A549 (cell line): ENCODE data around the gene GABBR1. TPM values are rescaled to one million over a fixed set of nuclear protein-coding genes. Genes with fewer than 3 reads are reported as not detected.

Experiments used
- ATAC-seq, 2 experiments: fragments of 200-7000 bp in 1 of 2; fragments of >200 bp in 1 of 2; cut with Nextera tagmentation in 1 of 2; cut with Tn5 transposase in 1 of 2; 3 replicates each; pipeline versions ENCODE4 v1.8.0 to v1.9.1; 2018 to 2020; ENCODE audit warnings: mild to moderate bottlenecking in 1 of 2, moderate library complexity in 1 of 2
- CTCF ChIA-PET: fragments of 300-600 bp; sonication (Branson Sonifier 250); formaldehyde crosslinking; extraction: SDS; loops from one replicate; lab custom pipeline; 2021; ENCODE audit warnings: antibody characterized with exemption, inconsistent platforms; lab: Yijun Ruan, JAX
- POLR2A ChIA-PET: fragments of 350-600 bp; formaldehyde crosslinking; extraction: SDS; loops from one replicate; lab custom pipeline; 2021; ENCODE audit warnings: antibody characterized with exemption, inconsistent platforms; lab: Yijun Ruan, JAX
- DNase-seq, 2 experiments: peaks; one replicate each; pipeline versions ENCODE4 v3.0.0 to v3.0.0-alpha.2; 2011 to 2016; ENCODE audit warnings: low read depth in 1 of 2, low spot score in 1 of 2
- FAIRE-seq: peaks from 2 replicates; lab custom pipeline; 2011; peaks lifted over from hg19 to GRCh38; lab: Jason Lieb, UNC
- H3K27ac ChIP-seq, 2 experiments: fragments of >200 bp; sonication (Bioruptor Twin); formaldehyde crosslinking; 3 replicates each; pipeline ENCODE4 v1.5.1; 2016 to 2017
- H3K4me1 ChIP-seq: fragments of >200 bp; sonication (Bioruptor Twin); formaldehyde crosslinking; 3 replicates; pipeline ENCODE4 v1.6.1; 2016
- H3K4me2 ChIP-seq: fragments of >200 bp; sonication (Bioruptor Twin); formaldehyde crosslinking; 3 replicates; pipeline ENCODE4 v1.6.1; 2016
- H3K4me3 ChIP-seq: fragments of >200 bp; sonication (Bioruptor Twin); formaldehyde crosslinking; 3 replicates; pipeline ENCODE4 v1.5.1; 2016
- H3K9me3 ChIP-seq: fragments of >200 bp; sonication (Bioruptor Twin); formaldehyde crosslinking; 3 replicates; pipeline ENCODE4 v1.6.1; 2016
- CBX8 ChIP-seq: fragments of 200-600 bp; sonication (generic); IDR thresholded peaks from 2 replicates; pipeline ENCODE4 v1.6.1; 2016
- CHD2 ChIP-seq: fragments of 150-350 bp; IDR thresholded peaks from 2 replicates; pipeline ENCODE4 v1.6.1; 2014; ENCODE audit warnings: low read length; ENCODE audit not compliant: partially characterized antibody
- EHF ChIP-seq: fragments of 250-450 bp; sonication (Bioruptor Pico); IDR thresholded peaks from 2 replicates; pipeline ENCODE4 v1.5.0; 2020; ENCODE audit warnings: mild to moderate bottlenecking
- ESRRA ChIP-seq: fragments of 150-350 bp; IDR thresholded peaks from 2 replicates; pipeline ENCODE4 v1.6.1; 2014; ENCODE audit warnings: mild to moderate bottlenecking, low read length, borderline replicate concordance
- FOSL2 ChIP-seq, 2 experiments: fragments of 450-650 bp in 1 of 2; fragments of >200 bp in 1 of 2; sonication (Bioruptor Twin) in 1 of 2; formaldehyde crosslinking; IDR thresholded peaks; 2 replicates each; pipeline versions ENCODE4 v1.5.0 to v1.6.1; 2016 to 2020; ENCODE audit warnings: mild to moderate bottlenecking in 1 of 2, moderate library complexity in 1 of 2
- FOXS1 ChIP-seq: fragments of 250-450 bp; sonication (Bioruptor Pico); IDR thresholded peaks from 2 replicates; pipeline ENCODE4 v1.5.0; 2020; ENCODE audit warnings: mild to moderate bottlenecking, moderate library complexity
- GATA3 ChIP-seq: IDR thresholded peaks from 2 replicates; pipeline ENCODE4 v1.6.1; 2012; ENCODE audit warnings: borderline replicate concordance
- HOXA7 ChIP-seq: fragments of 250-450 bp; sonication (Bioruptor Pico); IDR thresholded peaks from 2 replicates; pipeline ENCODE4 v1.5.0; 2020; ENCODE audit warnings: mild to moderate bottlenecking, moderate library complexity
- HOXB13 ChIP-seq: fragments of 250-450 bp; sonication (Bioruptor Pico); IDR thresholded peaks from 2 replicates; pipeline ENCODE4 v1.5.0; 2020; ENCODE audit warnings: low read depth, mild to moderate bottlenecking, moderate library complexity
- NFE2L2 ChIP-seq: fragments of 150-350 bp; conservative IDR thresholded peaks from 2 replicates; pipeline ENCODE4 v1.6.1; 2014; ENCODE audit warnings: low read length
- NR3C1 ChIP-seq: fragments of >200 bp; sonication (Bioruptor Twin); formaldehyde crosslinking; IDR thresholded peaks from 3 replicates; pipeline ENCODE4 v1.6.1; 2017
- PHF8 ChIP-seq: fragments of 200-600 bp; sonication (generic); IDR thresholded peaks from 2 replicates; pipeline ENCODE4 v1.6.1; 2016; ENCODE audit warnings: low read depth, mild to moderate bottlenecking, antibody characterized with exemption, moderate library complexity, borderline replicate concordance
- RAD21 ChIP-seq, 2 experiments: fragments of >200 bp in 1 of 2; sonication (Bioruptor Twin) in 1 of 2; formaldehyde crosslinking in 1 of 2; IDR thresholded peaks in 1 of 2; conservative IDR thresholded peaks in 1 of 2; 2 replicates in 1 of 2; 3 replicates in 1 of 2; pipeline ENCODE4 v1.6.1; 2012 to 2018; ENCODE audit warnings: inconsistent platforms in 1 of 2
- RARB ChIP-seq: fragments of 250-450 bp; sonication (Bioruptor Pico); IDR thresholded peaks from 2 replicates; pipeline ENCODE4 v1.8.0; 2021; ENCODE audit warnings: mild to moderate bottlenecking, moderate library complexity
- RNF2 ChIP-seq: fragments of 200-600 bp; sonication (generic); IDR thresholded peaks from 2 replicates; pipeline ENCODE4 v1.6.1; 2016; ENCODE audit warnings: low read depth, mild to moderate bottlenecking, antibody characterized with exemption, moderate library complexity, borderline replicate concordance
- SMC3 ChIP-seq: fragments of >200 bp; sonication (Bioruptor Twin); formaldehyde crosslinking; IDR thresholded peaks from 3 replicates; pipeline ENCODE4 v1.6.1; 2018; ENCODE audit warnings: inconsistent platforms
- TP53 ChIP-seq: fragments of 250-450 bp; sonication (Bioruptor Pico); IDR thresholded peaks from 2 replicates; pipeline ENCODE4 v1.5.0; 2021; ENCODE audit warnings: mild to moderate bottlenecking, moderate library complexity
- ZC3H11A ChIP-seq: fragments of 450-650 bp; IDR thresholded peaks from 2 replicates; pipeline ENCODE4 v1.6.1; 2014; ENCODE audit warnings: antibody characterized with exemption, mild to moderate bottlenecking
- ZNF302 ChIP-seq: fragments of 250-450 bp; sonication (Bioruptor Pico); IDR thresholded peaks from 2 replicates; pipeline ENCODE4 v1.9.0; 2021; ENCODE audit warnings: inconsistent platforms, mild to moderate bottlenecking, moderate library complexity
- WGBS: methylation state at CpG from one replicate; pipeline ENCODE4 v1.1.6; 2017; ENCODE audit errors: missing lambda C conversion rate; 5-methylcytosine and 5-hydroxymethylcytosine counted together
- polyA plus RNA-seq, 4 experiments: library from polyadenylated mRNA; depleted of rRNA in 3 of 4; stranded (reverse); fragments of >200 nt; fragmentation: RNase III in 1 of 4; extraction: RNeasy Plus Mini Kit Qiagen cat#74134 plus additional on column Dnase treatment in 1 of 4; gene quantifications; 2 replicates in 3 of 4; 3 replicates in 1 of 4; pipeline ENCODE4 v1.2.3, GENCODE V29; 2011 to 2017
- TF ChIP-seq, protein P1 (sequence below): IDR thresholded peaks from 2 replicates; pipeline ENCODE4 v1.6.1; 2012
- TF ChIP-seq, protein P2 (sequence below): fragments of >200 bp; sonication (Bioruptor Twin); formaldehyde crosslinking; IDR thresholded peaks from 3 replicates; pipeline ENCODE4 v1.5.1; 2016

The GABBR1 gene
- polyA plus RNA-seq, 2 of the 4 experiments (the other 2 are of a cell fraction): 6.8 to 9.0 TPM

DNA sequence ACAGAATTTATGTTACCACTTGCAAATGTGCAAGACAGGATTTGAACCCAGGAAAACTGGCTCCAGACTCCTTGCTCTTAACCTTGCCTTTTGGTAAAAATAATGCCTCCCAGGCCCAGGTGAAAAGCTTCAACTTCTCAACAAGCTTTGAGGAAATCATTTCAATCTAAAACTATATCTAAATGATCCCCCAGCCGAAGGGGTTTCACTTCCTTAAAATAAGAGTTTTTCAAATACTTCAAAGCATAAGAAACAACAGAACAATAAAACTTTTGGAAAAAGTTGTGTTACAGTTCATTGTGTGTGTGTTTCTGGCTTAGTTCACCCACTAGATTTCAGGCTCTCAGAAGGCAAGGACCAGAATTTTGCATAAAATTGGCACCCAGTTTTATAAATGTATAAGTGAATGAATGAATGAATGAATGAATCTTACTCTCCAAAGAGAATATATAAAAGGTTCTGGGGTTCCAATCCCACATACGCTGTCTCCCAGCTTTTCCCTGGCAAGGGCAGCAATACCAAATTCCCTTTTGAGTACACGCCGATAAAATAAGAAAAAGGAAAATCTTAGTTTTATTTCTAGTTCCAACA is 42.7 kb downstream of the GABBR1 start:
- Histone ChIP-seq H3K9me3 (no peaks in the 10 kb centered on the region), H3K4me1 (no peaks in the 10 kb centered on the region)
- no peak for FAIRE-seq
- TF ChIP-seq FOSL2 (IDR thresholded peaks at IDR 0.05) (no peak), FOSL2 (CRISPR knock-in tag; IDR thresholded peaks at IDR 0.05) (no peak), HOXB13 (CRISPR knock-in tag) (no peak), TP53 (CRISPR knock-in tag) (no peak), RARB (no peak), GATA3 (no peak), ZNF302 (no peak), CBX8 (no peak), SMC3 (no peak), NFE2L2 (no peak), RNF2 (no peak), HOXA7 (CRISPR knock-in tag) (no peak), EHF (CRISPR knock-in tag) (no peak), ESRRA (no peak), FOXS1 (no peak)
- TF ChIP-seq, protein P1, sequence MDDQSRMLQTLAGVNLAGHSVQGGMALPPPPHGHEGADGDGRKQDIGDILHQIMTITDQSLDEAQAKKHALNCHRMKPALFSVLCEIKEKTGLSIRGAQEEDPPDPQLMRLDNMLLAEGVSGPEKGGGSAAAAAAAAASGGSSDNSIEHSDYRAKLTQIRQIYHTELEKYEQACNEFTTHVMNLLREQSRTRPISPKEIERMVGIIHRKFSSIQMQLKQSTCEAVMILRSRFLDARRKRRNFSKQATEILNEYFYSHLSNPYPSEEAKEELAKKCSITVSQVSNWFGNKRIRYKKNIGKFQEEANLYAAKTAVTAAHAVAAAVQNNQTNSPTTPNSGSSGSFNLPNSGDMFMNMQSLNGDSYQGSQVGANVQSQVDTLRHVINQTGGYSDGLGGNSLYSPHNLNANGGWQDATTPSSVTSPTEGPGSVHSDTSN: no peak
- TF ChIP-seq, protein P2, sequence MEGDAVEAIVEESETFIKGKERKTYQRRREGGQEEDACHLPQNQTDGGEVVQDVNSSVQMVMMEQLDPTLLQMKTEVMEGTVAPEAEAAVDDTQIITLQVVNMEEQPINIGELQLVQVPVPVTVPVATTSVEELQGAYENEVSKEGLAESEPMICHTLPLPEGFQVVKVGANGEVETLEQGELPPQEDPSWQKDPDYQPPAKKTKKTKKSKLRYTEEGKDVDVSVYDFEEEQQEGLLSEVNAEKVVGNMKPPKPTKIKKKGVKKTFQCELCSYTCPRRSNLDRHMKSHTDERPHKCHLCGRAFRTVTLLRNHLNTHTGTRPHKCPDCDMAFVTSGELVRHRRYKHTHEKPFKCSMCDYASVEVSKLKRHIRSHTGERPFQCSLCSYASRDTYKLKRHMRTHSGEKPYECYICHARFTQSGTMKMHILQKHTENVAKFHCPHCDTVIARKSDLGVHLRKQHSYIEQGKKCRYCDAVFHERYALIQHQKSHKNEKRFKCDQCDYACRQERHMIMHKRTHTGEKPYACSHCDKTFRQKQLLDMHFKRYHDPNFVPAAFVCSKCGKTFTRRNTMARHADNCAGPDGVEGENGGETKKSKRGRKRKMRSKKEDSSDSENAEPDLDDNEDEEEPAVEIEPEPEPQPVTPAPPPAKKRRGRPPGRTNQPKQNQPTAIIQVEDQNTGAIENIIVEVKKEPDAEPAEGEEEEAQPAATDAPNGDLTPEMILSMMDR: no peak
- TF ChIP-seq, all 56 proteins: peak for 0
- H3K4me2 ChIP-seq: no peak overlapping the region
- H3K4me3 ChIP-seq: no peak overlapping the region
- ATAC-seq (no peak), DNase-seq (no peak)
- CTCF ChIA-PET: interaction anchor here (0.7 to 1.9 kb wide), 10 partner anchors 9 to 1318 kb away, joined by 3 to 6 read pairs (median 3); partner anchors contain the start of gene OR12D1
- no peak overlapping the region for H3K27ac ChIP-seq
- WGBS: 82% methylated on average over 4 of the region's 4 CpGs
- POLR2A ChIA-PET: no interaction called here

DNA sequence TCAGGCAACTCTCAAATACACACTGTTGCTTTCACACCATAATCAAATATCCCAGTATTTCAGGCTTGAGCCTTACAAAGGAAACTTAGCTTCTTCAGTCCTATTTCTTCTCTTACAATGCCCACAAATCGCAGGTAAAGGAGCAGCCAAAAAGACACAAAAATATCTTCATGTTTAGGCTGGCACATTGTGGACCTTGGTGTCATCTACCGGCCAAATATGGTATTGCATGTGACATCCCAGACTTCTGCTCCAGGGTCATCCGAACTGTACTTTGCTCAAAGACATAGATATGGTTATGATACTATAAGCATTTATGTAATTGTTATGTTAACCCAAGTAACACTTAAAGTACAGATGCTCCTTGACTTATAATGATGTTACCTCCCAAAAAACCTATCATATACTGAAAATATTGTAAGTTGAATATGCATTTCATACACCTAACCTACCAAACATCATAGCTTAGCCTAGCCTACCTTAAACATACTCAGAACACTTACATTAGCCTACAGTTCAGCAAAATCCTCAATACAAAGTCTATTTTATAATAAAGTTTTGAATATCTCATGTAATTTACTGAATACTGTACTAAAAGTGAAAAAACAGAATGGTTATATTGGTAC is 43.4 kb downstream of the GABBR1 start:
- H3K4me1 ChIP-seq: no peaks in the 10 kb centered on the region
- CTCF ChIA-PET: interaction anchor here (0.6 to 2.3 kb wide), 16 partner anchors 8 to 1318 kb away, joined by 3 to 7 read pairs (median 3); partner anchors contain the start of genes OR12D1, OR12D3 and UBD
- ATAC-seq: peak; percentile 75 to 83; a peak in 5 of 6 replicates
- POLR2A ChIA-PET: no interaction called here
- H3K4me3 ChIP-seq: no peak overlapping the region
- TF ChIP-seq RAD21 (conservative IDR thresholded peaks at IDR 0.05 in 1 of 2, IDR thresholded peaks at IDR 0.05 in 1 of 2): peak; percentile 75 to 88
- TF ChIP-seq ZC3H11A: no peak
- no peak for TF ChIP-seq CHD2
- TF ChIP-seq SMC3: peak; percentile 56
- TF ChIP-seq NFE2L2: no peak
- no peak for TF ChIP-seq NR3C1
- TF ChIP-seq, protein P2: peak; percentile 76
- TF ChIP-seq RARB: no peak
- no peak for TF ChIP-seq PHF8
- no peaks in the 10 kb centered on the region for H3K9me3 ChIP-seq
- peak; percentile 19 to 25 for DNase-seq
- H3K4me2 ChIP-seq: no peak overlapping the region
- FAIRE-seq: no peak
- 2% methylated on average over 3 of the region's 3 CpGs for WGBS
- no peak overlapping the region for H3K27ac ChIP-seq
